ENCODE results near the gene METRNL.

The METRNL gene

DNA sequence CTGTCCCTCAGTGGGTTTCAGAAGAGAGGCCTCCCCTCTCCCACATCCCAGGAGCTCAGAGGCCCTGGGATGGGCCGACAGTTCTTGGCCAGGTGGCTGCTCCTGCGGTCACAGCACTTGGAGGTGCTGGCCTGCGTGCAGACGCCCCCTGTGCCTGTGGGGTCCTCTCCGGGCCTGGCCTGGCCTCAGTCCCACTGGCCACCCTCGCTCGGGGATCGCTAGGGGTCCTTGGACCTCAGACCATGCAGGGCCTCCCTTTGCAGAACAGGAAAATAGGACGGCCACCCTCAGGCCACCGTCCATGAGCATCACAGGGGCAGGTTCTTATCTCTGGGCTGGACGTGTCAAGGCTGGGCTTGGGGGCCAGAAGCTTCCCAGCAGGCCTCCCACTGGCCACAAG is 30.0 kb downstream of the METRNL start:
- no peak for DNase-seq (ENCODE audit: low read depth)
- TF ChIP-seq CTCF (IDR thresholded peaks at IDR 0.05; ENCODE audit: low read depth, low read length, missing control alignments): no peak
- H3K4me3 ChIP-seq (ENCODE audit: low read depth, low read length): no peak overlapping the region

DNA sequence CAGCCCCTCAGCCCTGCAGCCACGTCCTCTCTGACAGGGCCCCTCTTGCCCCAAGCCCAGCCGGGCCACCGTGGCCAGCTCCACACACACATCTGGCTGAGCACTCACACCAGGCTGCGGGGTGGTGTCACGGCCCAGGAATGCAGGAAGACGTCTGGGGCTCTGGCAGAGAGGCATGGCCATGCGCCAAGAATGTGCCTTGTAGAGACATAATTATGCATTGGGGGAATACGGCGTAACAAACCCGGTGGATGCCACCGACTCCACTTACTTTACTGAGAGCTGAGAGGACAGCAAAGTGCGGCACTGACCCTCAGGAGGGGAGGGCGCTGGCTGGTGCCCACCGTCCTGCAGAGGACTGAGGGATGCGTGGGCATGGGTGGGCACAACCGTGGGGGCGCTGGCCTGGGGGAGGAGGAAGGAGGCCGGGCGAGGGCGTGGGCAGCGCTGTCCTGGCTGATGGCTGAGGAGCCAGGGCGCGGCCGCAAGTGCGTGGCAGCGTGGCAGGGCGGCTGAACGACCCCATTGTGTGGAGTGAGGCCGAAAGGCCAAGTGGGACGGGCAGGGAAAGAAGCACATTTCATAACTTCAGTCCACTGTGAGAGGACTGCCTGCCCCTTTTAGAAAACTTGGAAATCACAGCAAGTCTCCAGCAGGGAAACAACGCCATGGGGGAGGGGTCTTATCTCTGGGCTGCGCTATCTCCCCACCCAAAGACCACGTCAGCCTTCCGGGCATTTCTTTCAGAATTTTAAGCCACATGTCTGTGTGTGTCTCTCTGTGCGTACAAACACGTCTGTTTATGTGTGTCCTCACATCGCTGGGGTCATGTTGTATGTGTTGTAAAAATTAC is 30.6 kb downstream of the METRNL start:
- H3K4me3 ChIP-seq (ENCODE audit: low read depth, low read length): no peak overlapping the region
- no peak for DNase-seq (ENCODE audit: low read depth)
- TF ChIP-seq CTCF (IDR thresholded peaks at IDR 0.05; ENCODE audit: low read depth, low read length, missing control alignments): no peak

- no peak for DNase-seq (ENCODE audit: low read depth)
- TF ChIP-seq CTCF (IDR thresholded peaks at IDR 0.05; ENCODE audit: low read depth, low read length, missing control alignments): no peak
- no peak overlapping the region for H3K4me3 ChIP-seq (ENCODE audit: low read depth, low read length)
These were observed 31.3 kb downstream of the METRNL start for GRCh38 chr17:83110735-83111134.

- no peak for DNase-seq (ENCODE audit: low read depth)
- no peak for TF ChIP-seq CTCF (IDR thresholded peaks at IDR 0.05; ENCODE audit: low read depth, low read length, missing control alignments)
These were observed 32.3 kb downstream of the METRNL start for GRCh38 chr17:83111516-83112282.

DNA sequence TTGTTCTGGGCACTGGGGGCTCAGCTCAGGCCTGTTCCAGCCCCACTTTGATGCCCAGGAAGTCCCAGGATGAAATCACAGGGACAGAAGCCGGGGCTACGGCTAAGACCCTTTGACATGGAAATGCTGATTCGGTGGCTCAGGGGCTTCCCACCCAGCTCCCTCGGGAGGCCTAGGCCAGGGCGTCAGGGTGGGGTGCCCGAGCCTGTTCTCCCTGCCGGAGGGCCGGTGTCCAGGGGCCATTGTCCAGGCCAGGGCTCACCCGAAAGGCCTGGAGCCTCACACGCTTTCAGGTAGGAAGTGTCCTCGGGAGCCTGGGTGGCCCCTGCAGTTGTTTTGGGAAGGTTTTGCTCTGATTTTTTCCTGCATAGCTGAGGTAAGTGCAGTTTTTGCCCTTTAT is 34.0 kb downstream of the METRNL start:
- TF ChIP-seq CTCF (IDR thresholded peaks at IDR 0.05; ENCODE audit: low read depth, low read length, missing control alignments): no peak

More at GRCh38 chr17:83111516-83112282, 32.3 kb downstream of the METRNL start:
- H3K4me3 ChIP-seq (ENCODE audit: low read depth, low read length): no peak overlapping the region

DNA sequence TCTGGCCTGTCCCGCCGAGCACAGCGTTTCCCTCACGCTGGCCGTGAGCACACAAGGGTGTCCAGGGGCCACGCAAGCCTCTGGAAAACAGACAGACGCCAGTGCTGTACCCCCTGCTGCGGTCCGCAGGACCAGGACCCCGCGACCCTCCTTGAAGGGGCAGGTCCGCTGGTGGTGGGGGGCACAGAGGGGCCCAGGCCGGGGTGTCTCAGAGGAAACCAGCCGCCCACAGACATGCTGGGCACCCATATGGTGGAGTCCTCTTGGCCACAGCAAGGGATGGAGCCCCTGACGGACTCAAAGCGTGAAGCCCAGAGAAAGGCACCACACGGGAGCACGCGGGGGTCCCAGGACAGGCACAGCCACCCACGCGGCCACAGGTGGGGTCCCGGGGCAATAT is 34.4 kb downstream of the METRNL start:
- TF ChIP-seq CTCF (IDR thresholded peaks at IDR 0.05; ENCODE audit: low read depth, low read length, missing control alignments): no peak
- DNase-seq (ENCODE audit: low read depth): no peak
- H3K4me3 ChIP-seq (ENCODE audit: low read depth, low read length): no peak overlapping the region

More for the DNA sequence above, 34.0 kb downstream of the METRNL start:
- no peak overlapping the region for H3K4me3 ChIP-seq (ENCODE audit: low read depth, low read length)
- DNase-seq (ENCODE audit: low read depth): no peak
